HUDEP-2 (cell line): Measurements from ENCODE around the gene GDF10.
A peak's percentile ranks its signal among the peaks of the same experiment; 100 is the strongest.

Experiments used
- DNase-seq, 76 experiments: peaks; one replicate each; lab custom pipeline; 2025; ENCODE audit not compliant: unreplicated experiment in 76 of 76; lab: John Stamatoyannopoulos, UW

The GDF10 gene

DNA sequence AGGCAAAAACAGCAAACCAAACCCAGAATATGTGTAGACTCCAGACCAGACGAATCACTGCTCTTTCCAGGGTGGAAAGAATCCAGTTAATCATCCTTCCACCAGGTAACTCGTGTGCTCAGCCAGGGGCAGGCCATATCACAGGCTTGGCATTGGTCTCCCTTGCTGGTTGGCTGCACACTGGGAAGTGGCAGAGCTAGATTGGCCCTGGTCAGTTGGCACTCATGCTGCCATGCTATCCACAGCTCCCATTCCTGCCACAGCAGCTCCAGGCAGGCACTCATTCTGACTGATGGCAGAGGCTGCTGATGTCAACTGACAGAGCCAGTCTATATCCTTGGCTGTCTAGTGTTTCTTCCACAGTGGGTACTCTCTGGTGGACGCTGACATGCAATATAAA lies 9.7 kb upstream of the GDF10 start:
- DNase-seq, result no peak

DNA sequence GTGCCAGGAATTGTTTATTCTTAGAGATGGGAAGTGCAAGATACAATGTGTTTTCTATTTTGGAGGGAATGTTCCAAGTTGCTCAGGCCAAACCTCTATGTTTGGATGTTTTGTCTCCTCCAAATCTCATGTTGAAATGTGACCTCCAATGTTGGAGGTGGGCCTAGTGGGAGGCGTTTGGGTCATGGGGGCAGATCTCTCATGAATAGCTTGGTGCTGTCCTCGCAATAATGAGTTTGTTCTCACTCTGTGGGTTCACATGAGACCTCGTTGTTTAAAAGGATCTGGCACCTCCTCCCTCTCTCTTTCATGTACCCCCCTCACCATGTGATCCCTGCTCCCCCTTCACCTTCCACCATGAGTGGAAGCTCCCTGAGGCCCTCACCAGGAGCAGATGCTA lies 8.3 kb upstream of the GDF10 start:
- DNase-seq, result no peak

DNA sequence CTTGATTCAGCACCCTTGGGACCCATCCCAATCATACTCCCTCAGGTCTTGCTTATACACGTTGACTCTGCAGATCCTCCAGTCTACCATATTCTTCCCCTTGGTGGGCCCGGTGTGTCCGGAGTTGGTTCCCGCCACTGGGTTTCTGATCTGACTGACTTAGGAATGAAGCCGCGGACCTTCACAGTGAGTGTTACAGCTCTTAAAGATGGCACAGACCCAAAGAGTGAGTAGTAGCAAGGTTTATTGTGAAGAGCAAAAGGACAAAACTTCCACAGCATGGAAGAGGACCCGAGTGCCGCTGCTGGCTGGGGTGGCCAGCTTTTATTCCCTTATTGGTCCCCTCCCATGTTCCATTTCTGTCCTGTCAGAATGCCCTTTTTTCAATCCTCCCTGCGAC lies 5.9 kb upstream of the GDF10 start:
- no peak for DNase-seq

- DNase-seq, result no peak
These were observed 5.5 kb upstream of the GDF10 start for GRCh38 chr10:47294501-47294900.

GRCh38 chr10:47295411-47295810 lies 4.6 kb upstream of the GDF10 start:
- no peak for DNase-seq

DNA sequence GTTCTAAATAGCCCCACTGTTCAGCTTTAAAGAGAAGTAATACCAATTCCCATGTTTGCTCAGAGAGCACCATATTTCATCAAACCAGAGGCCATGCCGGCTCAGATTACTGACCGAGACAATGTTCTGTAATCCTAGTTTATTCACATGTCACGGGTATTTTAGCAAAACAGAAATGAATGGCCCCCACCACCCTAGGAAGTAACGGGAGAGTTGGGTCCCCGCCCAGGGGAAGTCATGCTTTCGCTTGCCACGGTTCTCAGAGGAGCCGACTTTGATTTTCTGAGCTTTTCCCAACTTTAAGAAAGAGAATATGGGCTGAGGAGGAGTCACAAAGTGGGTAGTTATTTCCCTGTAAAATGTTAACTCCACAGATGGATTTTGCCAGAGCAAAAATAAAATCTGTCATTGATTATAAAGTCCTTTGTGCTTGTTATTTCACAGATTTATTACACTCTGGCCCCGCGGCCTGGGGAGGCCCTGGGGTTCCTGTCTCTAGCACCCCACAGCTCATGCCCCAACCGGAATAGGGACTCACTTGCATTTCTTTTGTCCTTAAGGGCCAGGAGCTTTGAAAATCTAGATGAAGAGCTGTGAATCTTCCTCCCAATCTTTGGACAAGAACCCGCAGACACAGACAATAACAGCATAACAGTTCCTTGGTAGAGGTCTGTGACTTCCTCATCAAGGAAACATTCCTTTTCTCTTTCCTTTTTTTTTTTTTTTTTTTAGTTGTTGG lies 3.7 kb upstream of the GDF10 start:
- DNase-seq, result no peak

DNA sequence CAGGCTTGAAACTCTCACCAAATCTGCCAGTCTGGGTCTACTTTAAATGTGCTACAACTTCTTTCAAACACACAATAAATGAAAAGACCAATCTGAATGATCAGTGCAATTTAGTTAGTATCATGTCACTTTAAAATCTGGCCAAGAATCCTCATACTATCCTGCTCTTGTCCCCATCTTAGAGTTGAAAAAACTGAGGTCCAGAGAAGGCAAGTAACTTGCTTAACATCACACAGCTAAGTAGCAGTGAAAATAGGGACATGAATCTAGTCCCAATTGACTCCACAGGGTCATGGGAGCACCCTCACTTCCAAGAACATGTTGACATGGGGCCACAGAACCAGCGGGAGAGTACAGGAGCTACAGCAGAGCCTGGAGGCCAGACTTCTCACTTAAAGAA lies 3.1 kb upstream of the GDF10 start:
- no peak for DNase-seq

DNA sequence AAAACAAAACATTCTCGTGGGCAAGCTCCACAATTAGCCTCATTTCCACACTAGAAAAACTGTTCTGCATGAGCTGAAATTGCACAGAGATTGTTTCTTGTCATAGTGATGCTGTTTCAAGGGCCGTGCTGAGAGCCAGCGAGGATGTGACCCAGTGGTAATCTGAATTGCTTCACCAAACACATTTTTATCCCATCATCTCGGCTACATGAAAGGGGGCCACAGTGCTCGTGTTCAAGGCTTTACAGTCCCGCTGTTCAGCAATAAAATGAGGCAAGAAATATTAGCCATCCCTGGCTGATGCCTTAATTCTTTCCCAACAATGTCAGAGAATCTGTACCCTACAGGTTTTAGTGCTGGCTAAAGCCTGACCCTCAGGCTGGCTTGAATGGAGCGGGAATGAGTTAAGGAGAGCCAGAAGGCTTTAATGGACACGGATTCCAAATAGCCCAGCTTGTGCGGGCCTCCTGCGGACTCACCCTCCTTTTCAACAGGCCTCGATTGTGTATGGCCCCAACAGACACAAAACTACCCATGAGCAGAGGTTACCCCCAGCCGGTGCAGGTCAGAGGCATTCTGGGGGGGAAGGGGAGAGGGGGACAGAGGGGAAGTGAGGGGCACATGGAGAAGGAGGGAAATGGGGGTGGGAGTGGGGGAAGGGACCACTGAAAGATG lies 2.0 kb upstream of the GDF10 start:
- no peak for DNase-seq

DNA sequence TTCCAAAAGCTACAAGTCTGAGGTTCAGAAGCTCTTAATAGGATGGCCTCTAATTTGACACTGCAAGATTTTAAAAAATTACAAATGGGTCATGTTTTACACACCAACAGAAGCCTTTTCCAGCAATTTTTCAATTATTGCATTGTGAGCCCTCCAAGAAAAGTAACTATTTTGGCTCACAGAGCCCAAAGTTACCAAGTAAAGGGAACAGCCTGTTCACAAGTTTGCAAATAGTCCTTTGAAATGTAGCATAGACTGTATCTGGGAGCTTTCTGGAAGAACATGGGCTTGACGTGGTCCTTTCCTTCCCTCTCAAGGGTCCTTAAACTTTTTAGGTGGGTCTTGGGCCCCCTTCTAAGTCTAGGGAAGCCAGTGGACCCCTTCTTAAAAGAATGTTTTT lies 1.3 kb upstream of the GDF10 start:
- DNase-seq, result no peak

GRCh38 chr10:47300429-47300931 lies 483 bp downstream of the GDF10 start:
- no peak for DNase-seq

DNA sequence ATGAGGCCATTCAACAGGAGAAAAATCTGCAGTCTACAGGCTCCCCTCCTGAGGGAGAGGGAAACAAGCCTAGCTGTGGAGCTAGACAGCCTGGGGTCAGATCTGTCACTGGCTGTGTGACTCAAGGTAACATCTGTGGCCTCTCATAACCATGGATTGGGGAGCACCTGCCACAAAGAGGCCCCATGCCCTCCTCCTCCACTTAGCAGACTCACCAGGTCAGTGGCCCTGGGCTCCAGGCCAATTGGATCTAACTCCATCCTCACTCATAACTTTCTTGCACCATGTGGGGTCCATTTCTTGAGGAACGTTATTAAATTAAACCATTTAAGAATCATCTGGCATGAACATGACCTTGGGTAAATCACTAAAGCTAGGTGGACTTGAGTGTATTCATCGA lies 1.8 kb downstream of the GDF10 start:
- DNase-seq, result no peak

DNA sequence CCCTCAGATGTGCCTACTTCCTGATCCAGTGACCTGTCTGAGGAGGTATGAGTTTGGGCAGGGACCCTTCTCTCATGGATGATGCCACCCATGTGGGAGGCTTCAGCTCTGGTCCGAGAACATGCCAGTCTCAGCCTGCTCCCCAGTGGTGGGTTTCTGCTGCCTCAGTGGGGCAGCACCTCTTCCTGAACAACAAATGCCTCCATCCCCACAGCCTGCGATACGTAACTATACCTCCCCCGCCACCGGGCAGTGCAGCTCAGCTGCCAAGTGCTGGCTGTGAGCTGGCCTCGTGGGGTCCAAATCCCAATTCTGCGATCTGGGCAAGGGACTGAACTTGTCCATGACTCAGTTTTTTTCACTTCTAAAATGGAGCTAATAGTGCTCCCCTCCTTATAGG lies 3.1 kb downstream of the GDF10 start:
- DNase-seq, result no peak

GRCh38 chr10:47303866-47304265 lies 3.9 kb downstream of the GDF10 start:
- DNase-seq, result no peak

- no peak for DNase-seq
These were observed 5.6 kb downstream of the GDF10 start for GRCh38 chr10:47305566-47305965.

DNA sequence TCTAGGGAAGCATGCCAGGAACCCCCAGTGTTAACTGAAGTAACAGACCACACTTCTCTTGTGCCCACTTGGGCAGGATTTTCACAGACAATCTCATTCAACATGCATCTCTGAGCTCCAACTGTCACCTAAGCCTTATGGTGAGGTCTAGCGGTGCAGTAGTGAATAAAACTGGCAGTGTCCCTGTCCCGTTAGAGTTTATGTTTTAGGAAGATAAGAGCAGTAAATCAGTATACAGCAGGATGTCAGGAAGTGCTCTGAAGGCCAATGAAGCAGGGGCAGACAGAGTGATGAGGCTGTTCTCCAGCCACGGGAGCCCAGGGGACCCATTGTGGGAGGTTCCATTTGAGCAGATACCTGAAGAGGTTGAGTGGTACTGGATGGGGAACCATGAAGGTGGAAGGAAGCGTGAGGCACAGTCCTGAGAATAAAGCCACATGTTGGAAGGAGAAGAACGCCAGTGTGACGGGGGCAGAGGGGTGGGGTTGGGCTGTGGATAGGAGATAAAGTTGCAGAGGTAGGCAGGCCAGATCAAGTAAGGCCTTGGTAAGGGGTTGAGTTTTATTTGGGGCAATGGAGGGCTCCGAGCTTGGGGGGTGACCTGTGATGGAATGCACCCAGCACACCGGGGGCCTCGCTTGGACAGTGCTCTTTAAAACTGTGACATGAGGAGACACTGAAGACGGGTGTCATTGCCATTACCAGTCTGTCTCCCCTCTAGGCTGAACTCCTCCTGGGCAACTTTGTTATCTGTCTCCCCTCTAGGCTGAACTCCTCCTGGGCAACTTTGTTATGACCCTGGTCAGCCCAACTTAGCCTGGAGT lies 6.6 kb downstream of the GDF10 start:
- DNase-seq, result peak in 36 of 76 experiments; percentile 2 to 68 (median 18)

- DNase-seq, result peak in 1 of 76 experiments; percentile 3
These were observed 7.4 kb downstream of the GDF10 start for GRCh38 chr10:47307381-47307780.

- DNase-seq, result no peak
These were observed 8.8 kb downstream of the GDF10 start for GRCh38 chr10:47308775-47309174.

GRCh38 chr10:47309408-47310089 lies 9.6 kb downstream of the GDF10 start:
- no peak for DNase-seq

DNA sequence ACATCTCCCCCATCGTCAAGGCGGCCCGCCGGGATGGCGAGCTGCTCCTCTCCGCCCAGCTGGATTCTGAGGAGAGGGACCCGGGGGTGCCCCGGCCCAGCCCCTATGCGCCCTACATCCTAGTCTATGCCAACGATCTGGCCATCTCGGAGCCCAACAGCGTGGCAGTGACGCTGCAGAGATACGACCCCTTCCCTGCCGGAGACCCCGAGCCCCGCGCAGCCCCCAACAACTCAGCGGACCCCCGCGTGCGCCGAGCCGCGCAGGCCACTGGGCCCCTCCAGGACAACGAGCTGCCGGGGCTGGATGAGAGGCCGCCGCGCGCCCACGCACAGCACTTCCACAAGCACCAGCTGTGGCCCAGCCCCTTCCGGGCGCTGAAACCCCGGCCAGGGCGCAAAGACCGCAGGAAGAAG lies 10.1 kb downstream of the GDF10 start:
- DNase-seq, result no peak

DNA sequence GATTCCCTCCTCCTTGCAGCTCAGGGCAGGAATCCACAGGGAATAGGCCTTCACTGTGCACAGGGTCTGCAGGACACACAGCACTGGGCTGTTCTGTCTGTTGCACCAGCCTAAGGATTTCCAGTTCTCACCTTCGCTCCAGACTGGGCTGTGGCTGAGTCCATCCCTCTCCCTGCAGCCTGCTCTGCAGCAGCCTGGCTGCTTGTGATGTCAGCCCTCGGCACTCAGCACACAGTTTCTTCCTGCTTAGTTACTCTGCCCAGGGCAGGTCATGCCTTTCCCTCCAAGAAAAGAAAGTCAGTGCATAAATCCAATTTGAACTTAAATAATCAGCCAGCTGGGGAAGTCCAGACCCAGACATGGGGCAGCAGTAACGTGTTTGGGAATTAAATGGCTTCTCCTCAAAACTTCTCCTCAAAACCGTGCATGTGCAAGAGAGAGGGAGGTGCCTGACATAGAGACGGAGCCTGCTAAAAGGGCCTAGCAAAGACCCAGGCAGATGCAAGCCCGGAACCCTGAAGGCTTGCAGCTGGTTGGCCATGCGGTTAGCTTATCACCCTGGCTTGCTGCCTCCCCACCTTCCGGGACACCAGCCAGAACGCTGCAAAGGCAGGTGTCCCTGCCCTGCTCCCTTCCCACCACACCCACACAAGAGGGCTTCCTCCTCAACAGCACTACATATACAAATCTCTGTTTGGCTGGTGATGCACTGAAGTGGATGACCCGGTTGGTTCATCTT lies 11.4 kb downstream of the GDF10 start:
- peak in 27 of 76 experiments; percentile 1 to 69 (median 18) for DNase-seq
